Measurements from ENCODE around the gene ACTR5. TPM values are rescaled to one million over a fixed set of nuclear protein-coding genes. Genes with fewer than 3 reads are reported as not detected.
"Not testable (repeated sequence)": the region's sequence is repeated elsewhere in the genome, so short reads cannot be mapped to it uniquely, and the experiment has no call there.

Gene ACTR5
- total and polyA plus RNA-seq, 2 of the 13 experiments (the other 11 are each of a cell fraction or from before 2014, with no cell fraction given), result 19.5 to 20.5 TPM

DNA sequence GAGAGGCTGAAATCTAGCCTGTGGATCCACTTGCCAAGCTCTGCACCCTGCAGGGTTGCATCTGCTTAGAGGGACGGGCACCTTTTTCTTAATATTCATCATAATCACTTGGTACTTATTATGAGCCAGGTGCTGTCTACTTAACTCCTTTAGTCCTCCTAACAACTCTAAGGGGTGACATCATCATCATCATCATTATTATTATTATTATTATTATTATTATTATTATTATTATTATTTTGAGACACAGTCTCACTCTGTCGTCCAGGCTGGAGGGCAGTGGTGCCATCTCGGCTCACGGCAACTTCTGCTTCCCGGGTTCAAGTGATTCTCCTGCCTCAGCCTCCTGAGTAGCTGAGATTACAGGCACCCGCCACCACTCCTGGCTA lies 65.3 kb downstream of the ACTR5 start:
- in situ Hi-C loops (cut with HindIII; ENCODE audit: extremely low pct_ligation_motif_present, low pct_unique_long_range_greater_than_20kb); H3K4me1 ChIP-seq (ENCODE audit: insufficient read depth, low read length); intact Hi-C loops (cut with micrococcal nuclease; ENCODE audit: unreplicated experiment); H3K79me2 ChIP-seq (ENCODE audit: insufficient read depth, low read length); H2AFZ ChIP-seq (ENCODE audit: low read length); FAIRE-seq; CTCF ChIA-PET (ENCODE audit: low intra/inter-chr PET ratio, low total read pairs); H3K9ac ChIP-seq (ENCODE audit: insufficient read depth, low read depth, low read length); H3K27ac ChIP-seq (ENCODE audit: extremely low read length, insufficient read depth, low read length); ATAC-seq; H4K20me1 ChIP-seq (ENCODE audit: insufficient read depth, low read length); DNase-seq (ENCODE audit: low spot score); H3K9me3 ChIP-seq (ENCODE audit: low read length); H3K4me3 ChIP-seq (replicated peaks in 1 of 3; ENCODE audit: insufficient read depth in 1 of 3, low read depth in 2 of 3, low read length in 3 of 3); H3K4me2 ChIP-seq (ENCODE audit: low read depth, low read length); BruUV-seq (replicated peaks); H3K36me3 ChIP-seq (replicated peaks in 1 of 2; ENCODE audit: control insufficient read depth in 1 of 2, insufficient read depth in 2 of 2, low read length in 2 of 2); POLR2A ChIA-PET; TF ChIP-seq ATF7 (CRISPR knock-in tag; IDR thresholded peaks at IDR 0.05): not testable (repeated sequence)
- WGBS (ENCODE audit: low lambda C conversion rate), result 59% methylated on average over 6 of the region's 6 CpGs
- H3K27me3 ChIP-seq (ENCODE audit: control insufficient read depth in 1 of 2, insufficient read depth in 2 of 2, low read length in 2 of 2), result peaks cover 2 to 31% of the 10 kb centered on the region in 2 experiments; a peak in 4 of 5 replicates
- peak; percentile 62; the same call in 1 of the 2 replicates for TF ChIP-seq ATF7 (IDR thresholded peaks at IDR 0.05)

- H3K79me2 ChIP-seq (ENCODE audit: insufficient read depth, low read length), result no peaks in the 10 kb centered on the region
- no peak for DNase-seq (ENCODE audit: low spot score)
- peaks cover 2 to 18% of the 10 kb centered on the region in 2 experiments; a peak in 2 of 5 replicates for H3K27me3 ChIP-seq (ENCODE audit: control insufficient read depth in 1 of 2, insufficient read depth in 2 of 2, low read length in 2 of 2)
- H3K4me1 ChIP-seq (ENCODE audit: insufficient read depth, low read length), result 0 out of 2 replicates have a peak, but pooled peaks cover 4% of the 10 kb centered on the region
- no peak overlapping the region for H3K4me2 ChIP-seq (ENCODE audit: low read depth, low read length)
- CTCF ChIA-PET (ENCODE audit: low intra/inter-chr PET ratio, low total read pairs), result no interaction called here
- H3K9ac ChIP-seq (ENCODE audit: insufficient read depth, low read depth, low read length), result no peak overlapping the region
- in situ Hi-C loops (cut with HindIII; ENCODE audit: extremely low pct_ligation_motif_present, low pct_unique_long_range_greater_than_20kb), result no loop called here
- POLR2A ChIA-PET, result no interaction called here
- intact Hi-C loops (cut with micrococcal nuclease; ENCODE audit: unreplicated experiment), result no loop called here
- H3K36me3 ChIP-seq (replicated peaks in 1 of 2; ENCODE audit: control insufficient read depth in 1 of 2, insufficient read depth in 2 of 2, low read length in 2 of 2), result no peaks in the 10 kb centered on the region
- BruUV-seq (replicated peaks), result no TSS peak
- no peak for TF ChIP-seq ZNF569 (CRISPR knock-in tag; IDR thresholded peaks at IDR 0.05; ENCODE audit: borderline replicate concordance)
- TF ChIP-seq FOXP4 (CRISPR knock-in tag; IDR thresholded peaks at IDR 0.05), result no peak
- no peak for TF ChIP-seq ZNF619 (CRISPR knock-in tag; IDR thresholded peaks at IDR 0.05)
- no peak for TF ChIP-seq ZNF775 (CRISPR knock-in tag; IDR thresholded peaks at IDR 0.05; ENCODE audit: borderline replicate concordance)
- TF ChIP-seq, protein P1, sequence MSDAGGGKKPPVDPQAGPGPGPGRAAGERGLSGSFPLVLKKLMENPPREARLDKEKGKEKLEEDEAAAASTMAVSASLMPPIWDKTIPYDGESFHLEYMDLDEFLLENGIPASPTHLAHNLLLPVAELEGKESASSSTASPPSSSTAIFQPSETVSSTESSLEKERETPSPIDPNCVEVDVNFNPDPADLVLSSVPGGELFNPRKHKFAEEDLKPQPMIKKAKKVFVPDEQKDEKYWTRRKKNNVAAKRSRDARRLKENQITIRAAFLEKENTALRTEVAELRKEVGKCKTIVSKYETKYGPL (CRISPR knock-in tag; IDR thresholded peaks at IDR 0.05), result no peak
- no peak for TF ChIP-seq ZNF101 (CRISPR knock-in tag; IDR thresholded peaks at IDR 0.05; ENCODE audit: borderline replicate concordance, low read depth)
- no peak for TF ChIP-seq HNF4A (CRISPR knock-in tag; IDR thresholded peaks at IDR 0.05)
- H4K20me1 ChIP-seq (ENCODE audit: insufficient read depth, low read length), result no peaks in the 10 kb centered on the region
- no peak for ATAC-seq
- H3K4me3 ChIP-seq (replicated peaks in 1 of 3; ENCODE audit: insufficient read depth in 1 of 3, low read depth in 2 of 3, low read length in 3 of 3), result no peak overlapping the region
- H3K9me3 ChIP-seq (ENCODE audit: low read length), result no peaks in the 10 kb centered on the region
- FAIRE-seq, result no peak
- H3K27ac ChIP-seq (ENCODE audit: extremely low read length, insufficient read depth, low read length), result no peak overlapping the region
- H2AFZ ChIP-seq (ENCODE audit: low read length), result no peak overlapping the region
Measured at GRCh38 chr20:38815446-38815845, 67.2 kb downstream of the ACTR5 start.
